Lower leg skin (tissue), 4 donors: Measurements from ENCODE around the gene TRPM1. TPM values are rescaled to one million over a fixed set of nuclear protein-coding genes. Genes with fewer than 3 reads are reported as not detected.

ENCODE experiments used
- DNase-seq, 2 donors: peaks; one replicate each; pipeline ENCODE4 v3.0.0-alpha.2; 2019; ENCODE audit warnings: low spot score in 2 of 2
- H3K4me3 ChIP-seq: fragments of 200-600 bp; sonication (generic); 2 replicates; pipeline ENCODE4 v1.5.1; 2017; ENCODE audit warnings: mild to moderate bottlenecking, low read depth; ENCODE audit not compliant: poor library complexity, severe bottlenecking
- CTCF ChIP-seq, 3 donors: fragments of 450-650 bp; IDR thresholded peaks; one replicate each; pipeline ENCODE4 v1.5.1; 2016; ENCODE audit warnings: antibody characterized with exemption in 3 of 3, mild to moderate bottlenecking in 3 of 3, moderate library complexity in 2 of 3
- POLR2A ChIP-seq, 2 donors: fragments of 450-650 bp; IDR thresholded peaks; one replicate each; pipeline ENCODE4 v1.6.1; 2016 to 2017; ENCODE audit warnings: antibody characterized with exemption in 2 of 2, mild to moderate bottlenecking in 1 of 2, moderate library complexity in 1 of 2
- WGBS, 2 donors: methylation state at CpG; one replicate each; pipeline ENCODE4 v1.1.5; 2018; 5-methylcytosine and 5-hydroxymethylcytosine counted together
- intact Hi-C: fragments of 100-400 bp; cut with DNase I; formaldehyde crosslinking; loops from one replicate; pipeline ENCODE4 v1.15.0; 2023; ENCODE audit warnings: low total_unique reads
- total RNA-seq, 4 donors: library from RNA; depleted of rRNA; stranded (reverse); fragments of >200 nt; gene quantifications; one replicate each; pipeline ENCODE4 v1.1.0, GENCODE V29; 2016

The TRPM1 gene
- total RNA-seq, 4 donors from 2014 or later: 1.3 to 18.3 (median 8.3) TPM

GRCh38 chr15:31001702-31002101 is 99.8 kb downstream of the TRPM1 start:
- intact Hi-C loops: no loop called here
- DNase-seq: no peak
- no peak overlapping the region for H3K4me3 ChIP-seq
- TF ChIP-seq CTCF (IDR thresholded peaks at IDR 0.05) (no peak), POLR2A (IDR thresholded peaks at IDR 0.05) (no peak)
- WGBS, 2 donors: 65 to 81% methylated on average over 3 of the region's 3 CpGs

- no peak for TF ChIP-seq POLR2A (IDR thresholded peaks at IDR 0.05)
- H3K4me3 ChIP-seq: no peak overlapping the region
- intact Hi-C loops: no loop called here
- 90 to 95% methylated on average over 3 of the region's 3 CpGs for WGBS, 2 donors
- DNase-seq: no peak
These were observed 101.8 kb downstream of the TRPM1 start for GRCh38 chr15:30999729-31000128.

- DNase-seq: no peak
- TF ChIP-seq CTCF (IDR thresholded peaks at IDR 0.05) (no peak), POLR2A (IDR thresholded peaks at IDR 0.05) (no peak)
- H3K4me3 ChIP-seq: no peak overlapping the region
- 52 to 59% methylated on average over 1 of the region's 1 CpG for WGBS, 2 donors
- intact Hi-C loops: no loop called here
These were observed 104.3 kb downstream of the TRPM1 start for GRCh38 chr15:30997270-30997669.

GRCh38 chr15:30992249-30992864 is 109.2 kb downstream of the TRPM1 start:
- WGBS, 2 donors: 65 to 75% methylated on average over 7 of the region's 7 CpGs
- intact Hi-C loops: no loop called here
- H3K4me3 ChIP-seq: peak overlapping the region; percentile 98
- DNase-seq: no peak
- TF ChIP-seq CTCF (IDR thresholded peaks at IDR 0.05): no peak
- no peak for TF ChIP-seq POLR2A (IDR thresholded peaks at IDR 0.05)

- H3K4me3 ChIP-seq: peak within 1 kb of the TSS; percentile 98
- WGBS, 2 donors: 0 to 1% methylated on average over 47 to 81 of the region's 114 CpGs
- TF ChIP-seq POLR2A (IDR thresholded peaks at IDR 0.05): peak in 1 of 2 donors; percentile 27
- TF ChIP-seq CTCF (IDR thresholded peaks at IDR 0.05): no peak
- intact Hi-C loops: no loop called here
- DNase-seq: peak; percentile 35 to 93
These were observed 110.0 kb downstream of the TRPM1 start, which contains the start of gene MTMR10 for GRCh38 chr15:30991255-30992235. TSS of gene MTMR10 (minus strand) at chr15:30991628. CDS start at chr15:30991506, 122 bp downstream.
